HG02943 (cell line): ENCODE results near the gene CLCF1.

Source experiments
- ATAC-seq: cut with Tn5 transposase; IDR thresholded peaks from one replicate; pipeline ENCODE4 v1.9.1; 2021; ENCODE audit warnings: mild to moderate bottlenecking, low read depth, moderate library complexity; ENCODE audit not compliant: unreplicated experiment

The CLCF1 gene

GRCh38 chr11:67376063-67376820 is 2.8 kb upstream of the CLCF1 start:
- no peak for ATAC-seq

DNA sequence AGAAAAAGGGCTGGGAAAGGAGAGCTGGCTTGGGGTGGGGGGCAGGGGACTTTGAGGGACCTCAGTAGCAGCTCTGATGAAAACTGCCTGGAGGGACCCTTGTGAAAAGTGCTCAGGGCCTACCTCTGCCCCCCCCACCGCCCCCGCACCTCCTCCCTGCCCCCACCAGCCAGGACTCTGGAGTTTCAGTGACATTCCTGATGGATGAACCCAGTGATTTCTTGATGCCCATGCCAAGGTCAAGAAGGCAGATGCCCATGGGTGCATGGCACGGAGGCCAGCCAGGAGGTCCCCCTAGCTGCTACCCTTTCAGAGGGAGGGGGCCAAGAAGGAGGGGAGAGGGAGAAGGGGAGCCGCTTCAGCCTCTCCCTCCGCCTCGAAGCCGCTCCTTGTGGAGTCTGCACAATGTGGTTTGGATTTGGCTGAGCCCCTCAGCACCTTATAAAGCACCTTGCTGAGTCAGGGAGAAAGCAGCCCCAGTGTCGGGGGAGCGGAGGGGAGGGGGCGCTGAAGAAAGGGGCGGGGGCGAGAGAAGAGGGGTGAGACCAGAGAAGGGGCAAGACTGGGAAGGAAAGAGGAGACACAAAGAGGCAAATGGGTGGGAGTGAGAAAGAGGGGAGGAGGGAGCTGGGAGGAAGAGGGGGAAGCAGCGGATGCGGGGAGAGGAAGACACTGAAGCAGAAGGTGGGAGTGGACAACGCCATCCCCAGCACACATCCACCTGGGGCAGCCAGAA is 2.1 kb upstream of the CLCF1 start:
- ATAC-seq, result no peak

DNA sequence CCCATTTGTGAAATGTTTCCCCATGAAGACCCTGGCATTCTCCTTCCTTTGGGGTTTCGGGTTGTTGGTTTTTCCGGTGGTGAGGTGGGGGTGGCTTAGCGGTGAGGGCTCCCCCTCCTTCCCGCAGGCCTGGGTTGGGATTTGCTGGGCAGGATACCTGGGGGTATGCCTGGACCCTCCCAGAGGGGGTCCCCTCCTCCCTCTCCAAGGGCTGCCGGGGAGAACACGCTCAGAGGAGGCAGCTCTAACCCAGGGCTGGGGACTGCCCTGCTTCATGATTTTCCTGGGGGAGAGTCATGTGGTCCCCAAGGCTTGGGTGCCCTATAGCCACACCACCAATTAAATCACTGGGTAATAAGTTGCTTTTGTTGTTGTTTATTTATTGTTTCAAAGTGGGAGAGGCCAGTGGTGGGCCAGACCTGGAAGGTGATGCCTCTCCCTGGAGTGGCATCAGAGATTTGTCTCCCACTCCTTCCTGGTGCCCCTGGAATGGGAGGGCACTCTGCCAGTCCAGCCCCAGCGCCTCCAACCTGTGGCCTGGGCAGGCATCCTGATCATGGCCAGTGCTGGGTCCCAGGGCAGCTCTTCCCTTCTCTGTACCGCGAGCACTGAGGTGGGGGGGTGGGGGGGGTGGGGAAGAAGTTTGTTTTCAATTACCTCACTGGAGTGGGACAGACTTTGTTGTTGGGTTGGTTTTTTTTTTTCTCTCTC is 1.3 kb upstream of the CLCF1 start:
- ATAC-seq, result no peak

DNA sequence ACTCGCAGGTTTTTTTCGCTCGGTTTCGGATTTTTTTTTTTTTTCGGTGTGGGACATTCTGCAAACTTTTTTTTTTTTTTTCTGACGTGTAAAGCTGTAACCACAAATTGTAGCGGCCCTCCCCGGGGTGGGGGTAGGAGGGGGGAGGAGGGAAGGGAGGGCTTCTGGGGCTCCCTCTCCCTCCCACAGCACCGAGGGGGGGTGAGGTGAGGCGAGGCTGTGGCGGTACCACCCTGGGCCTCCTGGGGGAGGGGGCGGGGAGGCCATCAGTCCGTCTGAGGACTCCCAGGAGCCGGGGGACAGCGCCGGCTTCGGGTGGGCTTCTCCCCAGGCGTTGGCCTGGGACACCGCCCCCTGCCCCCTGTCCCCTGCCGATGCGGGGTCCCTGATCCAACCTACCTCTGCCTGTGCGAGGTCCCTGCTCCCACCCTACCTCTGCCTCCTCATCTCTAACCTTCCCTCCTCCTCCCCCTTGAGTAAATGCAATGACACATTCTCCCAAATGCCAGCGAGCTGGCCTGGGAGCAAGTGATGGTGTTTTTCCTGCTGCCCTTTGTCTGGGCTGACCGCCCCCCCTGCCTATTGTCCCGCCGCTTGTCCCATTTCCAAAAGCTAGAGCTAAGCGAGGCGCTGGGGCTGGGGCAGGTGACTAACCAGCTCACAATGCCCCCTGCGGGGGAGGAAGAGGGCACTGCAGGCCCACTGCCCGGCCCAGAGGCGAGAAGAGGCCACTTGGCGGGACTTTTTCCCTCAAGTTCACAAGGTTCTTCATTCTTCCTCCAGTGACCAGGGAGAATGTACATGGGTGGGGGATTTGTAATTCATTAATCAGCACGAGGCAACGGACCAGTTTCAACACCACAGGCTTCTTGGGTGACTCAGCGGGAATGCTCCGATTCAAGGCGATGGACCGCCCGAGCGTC is 511 bp upstream of the CLCF1 start:
- no peak for ATAC-seq

- no peak for ATAC-seq
These were observed 941 bp downstream of the CLCF1 start for GRCh38 chr11:67372321-67372992.

DNA sequence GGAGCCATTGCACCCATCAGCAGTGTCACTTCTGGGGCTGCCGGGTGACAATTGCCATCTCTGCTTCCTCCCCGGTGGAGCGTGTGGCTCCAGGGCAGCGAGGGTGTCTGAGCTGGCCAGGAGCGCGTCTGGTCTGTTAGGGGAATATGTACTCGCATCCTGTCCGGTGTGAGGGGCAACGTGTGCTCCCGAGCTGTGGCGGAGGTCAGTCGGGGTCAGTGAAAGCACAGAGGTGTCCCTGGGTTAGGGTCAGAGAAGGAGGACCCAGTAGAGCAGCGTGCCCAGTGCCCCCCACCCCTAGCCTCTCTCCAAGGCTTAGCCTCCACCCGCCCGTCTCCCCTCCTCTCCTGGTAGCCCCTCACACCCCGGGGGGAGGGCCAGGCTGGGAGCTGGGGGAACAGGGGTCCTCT is 1.5 kb downstream of the CLCF1 start:
- no peak for ATAC-seq

- no peak for ATAC-seq
These were observed 2.0 kb downstream of the CLCF1 start for GRCh38 chr11:67371189-67371910.

GRCh38 chr11:67370351-67371076 is 2.9 kb downstream of the CLCF1 start:
- no peak for ATAC-seq

DNA sequence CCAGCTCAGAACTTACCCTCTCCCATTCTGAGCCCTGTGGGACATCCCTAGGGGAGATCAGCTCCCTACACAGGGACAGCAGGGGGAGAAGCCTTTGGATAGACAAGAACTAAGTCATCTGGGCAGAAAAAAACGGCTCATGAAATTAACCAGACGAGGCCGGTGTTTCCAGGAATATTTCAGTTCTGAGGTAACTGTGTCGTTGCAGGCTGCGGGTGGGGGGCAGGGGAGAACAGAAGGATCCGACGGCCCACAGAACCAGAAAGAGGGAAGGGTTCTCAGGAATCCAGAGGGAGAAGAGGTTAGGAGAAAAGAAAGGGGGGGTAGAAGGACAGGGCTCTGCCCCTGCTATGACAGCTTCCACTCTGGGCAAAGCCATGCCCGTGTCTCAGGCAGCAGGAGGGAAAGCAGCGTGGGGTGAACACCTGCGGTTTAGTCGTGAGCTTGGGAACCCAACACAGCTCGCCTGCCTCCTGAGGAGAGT is 3.6 kb downstream of the CLCF1 start:
- no peak for ATAC-seq

GRCh38 chr11:67369275-67369674 is 4.1 kb downstream of the CLCF1 start:
- ATAC-seq, result no peak

- no peak for ATAC-seq
These were observed 4.8 kb downstream of the CLCF1 start for GRCh38 chr11:67368621-67369020.

DNA sequence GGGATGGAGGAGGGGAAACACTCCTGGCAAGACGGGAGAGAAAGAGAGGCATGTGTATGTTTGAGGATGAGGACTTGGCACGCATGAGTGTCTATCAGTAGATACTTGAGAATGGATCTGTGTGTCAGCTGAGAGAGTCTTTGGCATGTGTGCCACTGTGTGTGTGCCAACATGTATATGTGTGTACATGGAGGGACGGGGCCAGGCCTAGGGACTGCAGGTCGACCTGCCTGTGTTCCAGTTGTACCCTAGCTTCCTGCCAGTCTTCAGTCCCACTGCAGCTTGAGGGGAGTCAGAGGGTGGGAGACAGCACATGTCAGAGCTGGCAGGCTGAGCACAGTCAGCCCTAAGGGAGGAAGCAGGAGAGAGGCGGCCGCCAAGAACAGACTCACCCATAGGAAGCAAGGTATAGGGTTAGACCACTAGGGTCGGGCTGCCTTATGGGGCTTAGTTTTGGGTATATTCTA is 5.6 kb downstream of the CLCF1 start:
- ATAC-seq, result no peak

- ATAC-seq, result no peak
These were observed 6.2 kb downstream of the CLCF1 start for GRCh38 chr11:67366961-67367760.

GRCh38 chr11:67366546-67366945 is 6.9 kb downstream of the CLCF1 start:
- no peak for ATAC-seq

DNA sequence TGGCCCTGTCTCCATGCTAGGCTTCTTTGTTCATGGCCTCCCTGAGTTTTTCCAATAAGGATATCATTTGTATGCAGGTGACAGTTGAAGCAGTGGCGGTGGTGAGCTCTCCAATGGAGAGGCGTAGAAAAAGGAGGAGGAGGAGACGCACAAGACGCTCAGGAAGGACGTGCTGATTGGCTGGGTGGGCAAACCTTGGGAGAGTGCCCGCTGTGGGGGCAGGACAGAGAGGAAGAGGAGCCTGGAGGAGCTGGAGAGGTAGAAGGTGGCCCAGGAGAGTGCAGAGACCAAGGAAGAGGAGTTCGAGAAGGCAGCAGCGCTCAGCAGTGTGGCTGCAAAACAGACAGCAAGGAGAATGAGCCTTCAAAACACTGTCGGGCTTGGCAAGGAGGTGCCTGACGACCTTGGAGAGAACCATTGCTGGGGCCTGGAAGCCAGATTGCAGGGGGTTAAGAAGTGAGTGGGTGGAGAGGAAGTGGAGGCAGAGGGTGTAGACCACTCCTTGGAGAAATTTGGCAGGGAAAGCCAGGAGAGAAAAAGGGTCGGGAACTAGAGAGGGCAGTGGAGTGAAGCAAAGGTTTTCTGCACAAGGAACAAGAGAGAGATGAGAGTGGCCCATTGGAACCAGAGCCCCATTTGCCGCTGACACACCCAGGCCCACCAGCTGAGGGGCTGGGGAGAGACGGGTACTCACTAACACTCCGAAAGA is 7.5 kb downstream of the CLCF1 start:
- no peak for ATAC-seq

DNA sequence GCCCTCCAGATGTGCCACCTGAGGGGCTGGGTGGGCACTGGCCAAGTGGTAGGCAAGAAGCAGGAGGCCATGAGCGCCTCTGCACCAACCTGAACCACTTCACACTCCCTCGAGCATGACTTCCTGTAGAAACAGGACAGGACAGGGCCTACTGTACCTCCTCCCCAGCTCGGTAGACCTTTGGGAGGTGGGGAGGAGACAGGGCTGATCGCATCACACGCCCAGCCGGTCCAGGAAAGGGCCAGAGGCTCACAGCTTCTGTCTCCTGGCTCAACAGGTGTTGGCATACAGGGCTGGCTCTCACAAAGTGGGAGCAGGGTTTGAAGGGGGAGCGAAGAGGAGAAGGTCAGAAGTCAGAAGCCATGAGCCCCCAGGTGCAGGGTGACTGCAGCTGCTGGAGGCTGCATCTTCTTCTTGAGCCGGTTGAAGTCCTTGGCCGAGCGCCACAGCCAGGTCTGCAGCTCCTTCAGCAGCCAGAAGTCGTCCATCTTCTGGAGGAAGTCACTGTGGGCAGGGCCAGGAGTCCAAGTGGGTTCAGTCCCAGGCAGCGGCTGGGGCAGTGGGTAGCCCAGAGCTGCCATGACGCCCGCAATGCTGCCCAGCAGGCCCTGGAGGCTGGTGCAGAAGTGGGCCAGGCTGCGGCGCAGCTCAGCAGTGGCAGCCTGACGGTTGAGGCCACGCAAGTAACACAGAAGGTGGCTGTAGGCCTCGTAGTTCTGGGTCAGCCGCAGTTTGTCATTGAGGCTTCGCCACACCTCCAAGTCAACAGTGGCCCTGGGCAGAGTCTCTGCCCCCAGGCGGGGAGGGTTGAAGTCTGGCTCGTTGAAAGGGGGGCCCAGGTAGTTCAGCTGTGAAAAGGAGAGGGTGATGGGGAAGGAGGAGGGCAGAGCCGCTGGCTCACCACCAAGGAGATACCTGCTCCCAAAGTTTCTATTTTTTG is 8.3 kb downstream of the CLCF1 start:
- no peak for ATAC-seq
